LNCAP (cell line): ENCODE data around the gene MAP4K3.

Source experiments
- CTCF ChIP-seq: fragments of 450-650 bp; IDR thresholded peaks from 2 replicates; pipeline ENCODE4 v1.5.1; 2017; ENCODE audit warnings: mild to moderate bottlenecking

MAP4K3 gene

GRCh38 chr2:39361511-39361910, 75.6 kb downstream of the MAP4K3 start:
- TF ChIP-seq CTCF: no peak

- no peak for TF ChIP-seq CTCF
Measured at GRCh38 chr2:39359453-39360038, 77.5 kb downstream of the MAP4K3 start.

- TF ChIP-seq CTCF: no peak
Measured at GRCh38 chr2:39356922-39357639, 80.0 kb downstream of the MAP4K3 start.

GRCh38 chr2:39350658-39351057, 86.4 kb downstream of the MAP4K3 start:
- TF ChIP-seq CTCF: no peak

GRCh38 chr2:39338502-39338901, 98.6 kb downstream of the MAP4K3 start:
- TF ChIP-seq CTCF: no peak

- no peak for TF ChIP-seq CTCF
Measured at GRCh38 chr2:39335930-39336329, 101.2 kb downstream of the MAP4K3 start.

GRCh38 chr2:39334978-39335377, 102.1 kb downstream of the MAP4K3 start:
- TF ChIP-seq CTCF: no peak
